HEK293 (cell line): Measurements from ENCODE around the gene ITGA3.

Source experiments
- CTCF ChIA-PET: fragments of 350-600 bp; formaldehyde crosslinking; extraction: SDS; loops from one replicate; lab custom pipeline; 2021; ENCODE audit warnings: antibody characterized with exemption; lab: Yijun Ruan, JAX
- POLR2A ChIA-PET: fragments of 300-600 bp; formaldehyde crosslinking; extraction: SDS; loops from one replicate; lab custom pipeline; 2020; ENCODE audit warnings: antibody characterized with exemption, inconsistent platforms; lab: Yijun Ruan, JAX
- H3K27ac ChIP-seq: fragments of 200-500 bp; sonication (Bioruptor generic); 2 replicates; pipeline ENCODE4 v1.5.1; 2014; ENCODE audit warnings: low read depth, low read length, control low read depth, inconsistent platforms; ENCODE audit errors: extremely low read depth
- H3K36me3 ChIP-seq, 2 experiments: fragments of 200-500 bp in 1 of 2; sonication (Bioruptor generic) in 1 of 2; 1 replicate in 1 of 2; 2 replicates in 1 of 2; pipeline ENCODE4 v1.5.1; 2014 to 2017; ENCODE audit warnings: inconsistent platforms in 2 of 2, low read length in 2 of 2; ENCODE audit not compliant: control insufficient read depth in 2 of 2, insufficient read depth in 1 of 2
- H3K4me1 ChIP-seq: fragments of 200-500 bp; sonication (Bioruptor generic); 2 replicates; pipeline ENCODE4 v1.5.1; 2014; ENCODE audit warnings: mild to moderate bottlenecking, low read length, inconsistent platforms; ENCODE audit not compliant: control insufficient read depth, insufficient read depth
- H3K4me3 ChIP-seq: 2 replicates; pipeline ENCODE4 v1.5.1; 2011; ENCODE audit warnings: low read depth, mild to moderate bottlenecking, control low read depth, low read length, moderate library complexity
- H3K9me3 ChIP-seq: fragments of 200-500 bp; sonication (Bioruptor generic); 2 replicates; pipeline ENCODE4 v1.5.1; 2014; ENCODE audit warnings: low read depth, low read length, inconsistent platforms; ENCODE audit not compliant: control insufficient read depth, insufficient read depth
- GFI1B ChIP-seq: fragments of 450-650 bp; formaldehyde crosslinking; IDR thresholded peaks from 2 replicates; pipeline ENCODE4 v1.5.1; 2016; ENCODE audit warnings: missing biosample characterization, missing genetic modification characterization
- OSR2 ChIP-seq: fragments of 450-650 bp; formaldehyde crosslinking; IDR thresholded peaks from 2 replicates; pipeline ENCODE4 v1.5.1; 2016; ENCODE audit warnings: missing biosample characterization, missing genetic modification characterization
- ZBTB17 ChIP-seq: fragments of 450-650 bp; formaldehyde crosslinking; IDR thresholded peaks from 2 replicates; pipeline ENCODE4 v1.5.1; 2016; ENCODE audit warnings: missing biosample characterization, missing genetic modification characterization
- ZNF169 ChIP-seq: fragments of 450-650 bp; formaldehyde crosslinking; IDR thresholded peaks from 2 replicates; pipeline ENCODE4 v1.5.1; 2016; ENCODE audit warnings: missing biosample characterization, missing genetic modification characterization
- ZNF23 ChIP-seq: fragments of 450-650 bp; formaldehyde crosslinking; IDR thresholded peaks from 2 replicates; pipeline ENCODE4 v1.5.1; 2016; ENCODE audit warnings: missing biosample characterization, missing genetic modification characterization, borderline replicate concordance
- ZNF266 ChIP-seq: fragments of 450-650 bp; formaldehyde crosslinking; IDR thresholded peaks from 2 replicates; pipeline ENCODE4 v1.5.1; 2016; ENCODE audit warnings: missing biosample characterization, missing genetic modification characterization, low read depth
- ZNF394 ChIP-seq: fragments of 450-650 bp; formaldehyde crosslinking; IDR thresholded peaks from 2 replicates; pipeline ENCODE4 v1.5.1; 2016; ENCODE audit warnings: missing biosample characterization, missing genetic modification characterization, mild to moderate bottlenecking, moderate library complexity, borderline replicate concordance
- ZNF555 ChIP-seq: fragments of 450-650 bp; formaldehyde crosslinking; conservative IDR thresholded peaks from 2 replicates; pipeline ENCODE4 v1.5.1; 2017; ENCODE audit warnings: missing biosample characterization, mild to moderate bottlenecking, missing genetic modification characterization, inconsistent platforms
- ZNF561 ChIP-seq: fragments of 450-650 bp; IDR thresholded peaks from 2 replicates; pipeline ENCODE4 v1.5.1; 2018; ENCODE audit warnings: missing biosample characterization, missing genetic modification characterization, borderline replicate concordance
- ZNF585B ChIP-seq: fragments of 450-650 bp; formaldehyde crosslinking; IDR thresholded peaks from 2 replicates; pipeline ENCODE4 v1.5.1; 2016; ENCODE audit warnings: missing biosample characterization, missing genetic modification characterization
- ZNF596 ChIP-seq: fragments of 450-650 bp; IDR thresholded peaks from 2 replicates; pipeline ENCODE4 v1.5.0; 2018; ENCODE audit warnings: missing biosample characterization, mild to moderate bottlenecking, missing genetic modification characterization, moderate library complexity
- ZNF629 ChIP-seq: fragments of 450-650 bp; formaldehyde crosslinking; IDR thresholded peaks from 2 replicates; pipeline ENCODE4 v1.5.1; 2017; ENCODE audit warnings: missing biosample characterization, missing genetic modification characterization
- ZNF660 ChIP-seq: fragments of 450-650 bp; IDR thresholded peaks from 2 replicates; pipeline ENCODE4 v1.5.1; 2018; ENCODE audit warnings: missing biosample characterization, mild to moderate bottlenecking, missing genetic modification characterization
- ZNF664 ChIP-seq: fragments of 450-650 bp; formaldehyde crosslinking; IDR thresholded peaks from 2 replicates; pipeline ENCODE4 v1.5.1; 2016; ENCODE audit warnings: missing biosample characterization, missing genetic modification characterization
- ZNF747 ChIP-seq: fragments of 450-650 bp; formaldehyde crosslinking; IDR thresholded peaks from 2 replicates; pipeline ENCODE4 v1.5.1; 2016; ENCODE audit warnings: missing biosample characterization, missing genetic modification characterization
- TF ChIP-seq, protein P1 (sequence below): fragments of 450-650 bp; formaldehyde crosslinking; IDR thresholded peaks from 2 replicates; pipeline ENCODE4 v1.5.1; 2016; ENCODE audit warnings: missing biosample characterization, missing genetic modification characterization
- TF ChIP-seq, protein P2 (sequence below): fragments of 450-650 bp; formaldehyde crosslinking; IDR thresholded peaks from 2 replicates; pipeline ENCODE4 v1.5.1; 2017; ENCODE audit warnings: missing biosample characterization, missing genetic modification characterization
- TF ChIP-seq, protein P3 (sequence below): fragments of 450-650 bp; formaldehyde crosslinking; IDR thresholded peaks from 2 replicates; pipeline ENCODE4 v1.5.1; 2016; ENCODE audit warnings: missing biosample characterization, missing genetic modification characterization, low read depth
- TF ChIP-seq, protein P4 (sequence below): fragments of 450-650 bp; formaldehyde crosslinking; IDR thresholded peaks from 2 replicates; pipeline ENCODE4 v1.5.1; 2016; ENCODE audit warnings: missing biosample characterization, missing genetic modification characterization
- TF ChIP-seq, protein P5 (sequence below): fragments of 450-650 bp; formaldehyde crosslinking; IDR thresholded peaks from 2 replicates; pipeline ENCODE4 v1.5.1; 2016; ENCODE audit warnings: missing biosample characterization, missing genetic modification characterization
- TF ChIP-seq, protein P6 (sequence below): fragments of 450-650 bp; formaldehyde crosslinking; IDR thresholded peaks from 2 replicates; pipeline ENCODE4; 2016; ENCODE audit warnings: missing biosample characterization, missing genetic modification characterization
- TF ChIP-seq, protein P7 (sequence below): fragments of 450-650 bp; IDR thresholded peaks from 2 replicates; pipeline ENCODE4 v1.5.1; 2018; ENCODE audit warnings: missing biosample characterization, missing genetic modification characterization

ITGA3 gene

DNA sequence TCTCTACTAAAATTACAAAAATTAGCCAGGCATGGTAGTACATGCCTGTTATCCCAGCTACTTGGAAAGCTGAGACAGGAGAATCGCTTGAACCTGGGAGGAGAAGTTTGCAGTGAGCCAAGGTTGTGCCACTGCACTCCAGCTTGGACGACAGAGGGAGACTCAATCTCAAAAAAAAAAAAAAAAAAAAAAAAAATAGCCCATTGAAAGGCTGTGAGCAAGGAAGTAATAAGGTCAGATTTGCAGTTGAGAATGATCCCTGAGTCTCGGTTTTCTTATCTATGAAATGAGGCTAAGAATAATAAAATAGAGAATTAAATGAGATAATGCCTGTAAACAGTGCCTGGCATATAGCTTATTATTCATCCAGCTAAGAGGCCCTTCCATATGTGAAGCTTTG lies 37.9 kb downstream of the ITGA3 start:
- Histone ChIP-seq H3K4me3 (no peak overlapping the region), H3K4me1 (0 out of 2 replicates have a peak, but pooled peaks cover 2% of the 10 kb centered on the region), H3K36me3 (peaks cover 0 to 23% of the 10 kb centered on the region in 2 experiments; a peak in 1 of 3 replicates), H3K9me3 (no peaks in the 10 kb centered on the region), H3K27ac (no peak overlapping the region)
- TF ChIP-seq, protein P1, sequence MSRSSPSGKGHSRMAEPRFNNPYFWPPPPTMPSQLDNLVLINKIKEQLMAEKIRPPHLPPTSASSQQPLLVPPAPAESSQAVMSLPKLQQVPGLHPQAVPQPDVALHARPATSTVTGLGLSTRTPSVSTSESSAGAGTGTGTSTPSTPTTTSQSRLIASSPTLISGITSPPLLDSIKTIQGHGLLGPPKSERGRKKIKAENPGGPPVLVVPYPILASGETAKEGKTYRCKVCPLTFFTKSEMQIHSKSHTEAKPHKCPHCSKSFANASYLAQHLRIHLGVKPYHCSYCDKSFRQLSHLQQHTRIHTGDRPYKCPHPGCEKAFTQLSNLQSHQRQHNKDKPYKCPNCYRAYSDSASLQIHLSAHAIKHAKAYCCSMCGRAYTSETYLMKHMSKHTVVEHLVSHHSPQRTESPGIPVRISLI (tag by site-specific recombination), result peak; percentile 95
- peak; percentile 88 for TF ChIP-seq ZNF664 (tag by site-specific recombination)
- TF ChIP-seq, protein P2, sequence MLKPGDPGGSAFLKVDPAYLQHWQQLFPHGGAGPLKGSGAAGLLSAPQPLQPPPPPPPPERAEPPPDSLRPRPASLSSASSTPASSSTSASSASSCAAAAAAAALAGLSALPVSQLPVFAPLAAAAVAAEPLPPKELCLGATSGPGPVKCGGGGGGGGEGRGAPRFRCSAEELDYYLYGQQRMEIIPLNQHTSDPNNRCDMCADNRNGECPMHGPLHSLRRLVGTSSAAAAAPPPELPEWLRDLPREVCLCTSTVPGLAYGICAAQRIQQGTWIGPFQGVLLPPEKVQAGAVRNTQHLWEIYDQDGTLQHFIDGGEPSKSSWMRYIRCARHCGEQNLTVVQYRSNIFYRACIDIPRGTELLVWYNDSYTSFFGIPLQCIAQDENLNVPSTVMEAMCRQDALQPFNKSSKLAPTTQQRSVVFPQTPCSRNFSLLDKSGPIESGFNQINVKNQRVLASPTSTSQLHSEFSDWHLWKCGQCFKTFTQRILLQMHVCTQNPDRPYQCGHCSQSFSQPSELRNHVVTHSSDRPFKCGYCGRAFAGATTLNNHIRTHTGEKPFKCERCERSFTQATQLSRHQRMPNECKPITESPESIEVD (tag by site-specific recombination), result no peak
- CTCF ChIA-PET, result interaction anchor here (0.6 to 5.3 kb wide), 80 partner anchors 8 to 736 kb away, joined by 3 to 101 read pairs (median 4); partner anchors contain the start of genes COL1A1, DLX3, ITGA3 and LRRC59
- POLR2A ChIA-PET, result interaction anchor here (0.6 to 2.3 kb wide), 7 partner anchors 38 to 305 kb away, joined by 3 to 12 read pairs (median 5); partner anchors contain the start of genes ITGA3 and KAT7

DNA sequence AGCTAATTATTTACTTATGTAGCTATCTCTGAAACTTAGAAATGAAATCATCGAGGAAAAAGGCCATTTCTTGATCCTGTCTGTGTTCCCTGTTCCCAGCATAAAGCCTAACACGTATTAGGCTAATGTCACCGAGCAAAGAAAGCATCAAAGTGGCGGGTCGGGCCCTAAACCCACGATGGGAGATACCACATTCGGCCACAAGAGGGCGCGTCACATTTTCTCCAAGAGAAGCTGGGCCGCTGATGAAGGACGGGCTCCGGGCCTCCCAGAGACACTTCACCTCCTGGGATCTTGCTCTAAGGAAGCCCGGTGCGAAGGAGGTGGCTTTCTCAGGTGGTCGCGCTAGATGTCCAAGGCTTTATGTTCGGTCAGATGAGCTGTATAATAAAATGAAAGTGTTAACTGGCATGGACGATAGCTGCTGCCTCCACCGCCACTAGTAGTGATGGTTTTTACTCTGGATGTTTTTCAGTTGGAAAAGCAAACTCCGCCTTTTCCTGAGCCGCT lies 38.4 kb downstream of the ITGA3 start:
- peak overlapping the region; percentile 35 for H3K4me3 ChIP-seq
- H3K9me3 ChIP-seq, result no peaks in the 10 kb centered on the region
- H3K27ac ChIP-seq, result peak overlapping the region; percentile 45
- POLR2A ChIA-PET, result interaction anchor here (0.8 to 2.3 kb wide), 6 partner anchors 38 to 306 kb away, joined by 3 to 12 read pairs (median 5); partner anchors contain the start of genes ITGA3 and KAT7
- H3K4me1 ChIP-seq, result 0 out of 2 replicates have a peak, but pooled peaks cover 2% of the 10 kb centered on the region
- CTCF ChIA-PET, result interaction anchor here (0.6 to 5.3 kb wide), 97 partner anchors 9 to 737 kb away, joined by 3 to 101 read pairs (median 4); partner anchors contain the start of genes COL1A1, DLX3, ITGA3 and LRRC59
- peaks cover 0 to 28% of the 10 kb centered on the region in 2 experiments; a peak in 1 of 3 replicates for H3K36me3 ChIP-seq
- peak; percentile 30; the same call in 1 of the 2 replicates for TF ChIP-seq ZNF561
- peak; percentile 70; the same call in 1 of the 2 replicates for TF ChIP-seq ZNF394 (tag by site-specific recombination)
- TF ChIP-seq ZNF555 (tag by site-specific recombination), result no peak
- no peak for TF ChIP-seq OSR2
- peak; percentile 22; the same call in 1 of the 2 replicates for TF ChIP-seq ZBTB17 (tag by site-specific recombination)
- TF ChIP-seq, protein P3, sequence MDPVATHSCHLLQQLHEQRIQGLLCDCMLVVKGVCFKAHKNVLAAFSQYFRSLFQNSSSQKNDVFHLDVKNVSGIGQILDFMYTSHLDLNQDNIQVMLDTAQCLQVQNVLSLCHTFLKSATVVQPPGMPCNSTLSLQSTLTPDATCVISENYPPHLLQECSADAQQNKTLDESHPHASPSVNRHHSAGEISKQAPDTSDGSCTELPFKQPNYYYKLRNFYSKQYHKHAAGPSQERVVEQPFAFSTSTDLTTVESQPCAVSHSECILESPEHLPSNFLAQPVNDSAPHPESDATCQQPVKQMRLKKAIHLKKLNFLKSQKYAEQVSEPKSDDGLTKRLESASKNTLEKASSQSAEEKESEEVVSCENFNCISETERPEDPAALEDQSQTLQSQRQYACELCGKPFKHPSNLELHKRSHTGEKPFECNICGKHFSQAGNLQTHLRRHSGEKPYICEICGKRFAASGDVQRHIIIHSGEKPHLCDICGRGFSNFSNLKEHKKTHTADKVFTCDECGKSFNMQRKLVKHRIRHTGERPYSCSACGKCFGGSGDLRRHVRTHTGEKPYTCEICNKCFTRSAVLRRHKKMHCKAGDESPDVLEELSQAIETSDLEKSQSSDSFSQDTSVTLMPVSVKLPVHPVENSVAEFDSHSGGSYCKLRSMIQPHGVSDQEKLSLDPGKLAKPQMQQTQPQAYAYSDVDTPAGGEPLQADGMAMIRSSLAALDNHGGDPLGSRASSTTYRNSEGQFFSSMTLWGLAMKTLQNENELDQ (tag by site-specific recombination), result no peak
- TF ChIP-seq, protein P4, sequence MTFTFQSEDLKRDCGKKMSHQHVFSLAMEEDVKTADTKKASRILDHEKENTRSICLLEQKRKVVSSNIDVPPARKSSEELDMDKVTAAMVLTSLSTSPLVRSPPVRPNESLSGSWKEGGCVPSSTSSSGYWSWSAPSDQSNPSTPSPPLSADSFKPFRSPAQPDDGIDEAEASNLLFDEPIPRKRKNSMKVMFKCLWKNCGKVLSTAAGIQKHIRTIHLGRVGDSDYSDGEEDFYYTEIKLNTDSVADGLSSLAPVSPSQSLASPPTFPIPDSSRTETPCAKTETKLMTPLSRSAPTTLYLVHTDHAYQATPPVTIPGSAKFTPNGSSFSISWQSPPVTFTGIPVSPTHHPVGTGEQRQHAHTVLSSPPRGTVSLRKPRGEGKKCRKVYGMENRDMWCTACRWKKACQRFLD (tag by site-specific recombination), result no peak
- TF ChIP-seq, protein P5, sequence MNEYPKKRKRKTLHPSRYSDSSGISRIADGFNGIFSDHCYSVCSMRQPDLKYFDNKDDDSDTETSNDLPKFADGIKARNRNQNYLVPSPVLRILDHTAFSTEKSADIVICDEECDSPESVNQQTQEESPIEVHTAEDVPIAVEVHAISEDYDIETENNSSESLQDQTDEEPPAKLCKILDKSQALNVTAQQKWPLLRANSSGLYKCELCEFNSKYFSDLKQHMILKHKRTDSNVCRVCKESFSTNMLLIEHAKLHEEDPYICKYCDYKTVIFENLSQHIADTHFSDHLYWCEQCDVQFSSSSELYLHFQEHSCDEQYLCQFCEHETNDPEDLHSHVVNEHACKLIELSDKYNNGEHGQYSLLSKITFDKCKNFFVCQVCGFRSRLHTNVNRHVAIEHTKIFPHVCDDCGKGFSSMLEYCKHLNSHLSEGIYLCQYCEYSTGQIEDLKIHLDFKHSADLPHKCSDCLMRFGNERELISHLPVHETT, result no peak
- TF ChIP-seq ZNF266 (tag by site-specific recombination), result no peak
- TF ChIP-seq ZNF23, result no peak
- TF ChIP-seq, protein P6, sequence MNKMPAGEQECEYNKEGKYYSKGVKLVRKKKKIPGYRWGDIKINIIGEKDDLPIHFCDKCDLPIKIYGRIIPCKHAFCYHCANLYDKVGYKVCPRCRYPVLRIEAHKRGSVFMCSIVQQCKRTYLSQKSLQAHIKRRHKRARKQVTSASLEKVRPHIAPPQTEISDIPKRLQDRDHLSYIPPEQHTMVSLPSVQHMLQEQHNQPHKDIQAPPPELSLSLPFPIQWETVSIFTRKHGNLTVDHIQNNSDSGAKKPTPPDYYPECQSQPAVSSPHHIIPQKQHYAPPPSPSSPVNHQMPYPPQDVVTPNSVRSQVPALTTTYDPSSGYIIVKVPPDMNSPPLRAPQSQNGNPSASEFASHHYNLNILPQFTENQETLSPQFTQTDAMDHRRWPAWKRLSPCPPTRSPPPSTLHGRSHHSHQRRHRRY (tag by site-specific recombination), result no peak
- no peak for TF ChIP-seq ZNF629
- TF ChIP-seq ZNF169, result no peak
- 0 out of 2 replicates have a peak, but pooled peaks have one; percentile 54 for TF ChIP-seq ZNF660 (tag by site-specific recombination)
- no peak for TF ChIP-seq ZNF585B (tag by site-specific recombination)
- TF ChIP-seq, protein P7, sequence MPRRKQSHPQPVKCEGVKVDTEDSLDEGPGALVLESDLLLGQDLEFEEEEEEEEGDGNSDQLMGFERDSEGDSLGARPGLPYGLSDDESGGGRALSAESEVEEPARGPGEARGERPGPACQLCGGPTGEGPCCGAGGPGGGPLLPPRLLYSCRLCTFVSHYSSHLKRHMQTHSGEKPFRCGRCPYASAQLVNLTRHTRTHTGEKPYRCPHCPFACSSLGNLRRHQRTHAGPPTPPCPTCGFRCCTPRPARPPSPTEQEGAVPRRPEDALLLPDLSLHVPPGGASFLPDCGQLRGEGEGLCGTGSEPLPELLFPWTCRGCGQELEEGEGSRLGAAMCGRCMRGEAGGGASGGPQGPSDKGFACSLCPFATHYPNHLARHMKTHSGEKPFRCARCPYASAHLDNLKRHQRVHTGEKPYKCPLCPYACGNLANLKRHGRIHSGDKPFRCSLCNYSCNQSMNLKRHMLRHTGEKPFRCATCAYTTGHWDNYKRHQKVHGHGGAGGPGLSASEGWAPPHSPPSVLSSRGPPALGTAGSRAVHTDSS (tag by site-specific recombination), result 0 out of 2 replicates have a peak, but pooled peaks have one; percentile 22
- no peak for TF ChIP-seq ZNF747
- TF ChIP-seq ZNF596 (tag by site-specific recombination), result no peak
- no peak for TF ChIP-seq GFI1B (tag by site-specific recombination)
